GM19035 (cell line): ENCODE results near the gene AP3S1.
A peak's percentile ranks its signal among the peaks of the same experiment; 100 is the strongest.
"Not testable (repeated sequence)": the region's sequence is repeated elsewhere in the genome, so short reads cannot be mapped to it uniquely, and the experiment has no call there.

Experiments used
- ATAC-seq: cut with Tn5 transposase; IDR thresholded peaks from one replicate; pipeline ENCODE4 v1.9.1; 2021; ENCODE audit not compliant: unreplicated experiment

The AP3S1 gene

GRCh38 chr5:115841382-115842088 lies at the start of gene AP3S1, which contains the start of gene ATG12:
Gene AP3S1, plus strand, starts transcription at chr5:115841935. Its CDS starts 103 bp downstream, at chr5:115842038.
Gene ATG12, minus strand, starts transcription at chr5:115841565. Its CDS starts 13 bp downstream, at chr5:115841552.
- peak; percentile 84 for ATAC-seq

DNA sequence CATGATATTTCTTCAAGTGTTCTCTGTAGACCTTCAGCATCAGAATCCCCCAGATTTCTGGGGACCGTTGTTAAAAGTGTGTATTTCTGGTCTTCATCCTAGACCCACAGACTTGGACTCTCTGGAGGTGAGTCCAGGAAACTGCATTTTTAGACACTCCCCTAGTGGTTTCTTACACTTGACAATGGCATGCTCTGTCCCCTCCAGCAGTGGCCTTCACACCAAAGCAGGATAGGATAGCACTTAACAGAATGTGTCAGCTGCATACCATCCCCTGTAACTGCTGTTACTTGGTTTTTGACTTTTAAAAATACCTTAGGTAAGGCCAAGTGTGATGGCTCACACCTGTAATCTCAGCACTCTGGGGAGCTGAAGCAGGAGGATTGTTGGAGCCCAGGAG lies 46.0 kb upstream of the AP3S1 start:
- ATAC-seq: no peak

DNA sequence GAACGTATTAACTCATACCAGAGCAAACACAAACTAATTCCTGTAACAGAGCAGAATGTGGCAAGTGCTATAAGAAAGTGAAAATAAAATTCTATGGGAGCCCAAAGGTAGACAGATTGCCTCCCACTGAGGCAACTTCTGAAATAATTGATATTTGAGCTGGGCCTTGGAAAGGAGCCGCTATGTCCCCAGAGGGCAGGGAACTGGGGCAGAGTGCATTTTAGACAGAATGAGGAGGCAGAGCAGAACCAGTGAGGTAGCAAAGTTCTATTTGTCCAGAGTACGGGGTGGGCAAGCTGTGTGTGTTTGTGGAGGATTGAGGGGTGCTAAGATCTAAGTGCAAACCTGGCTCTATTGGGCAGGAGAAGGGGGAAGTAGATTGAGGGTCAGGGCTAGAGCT lies 45.1 kb upstream of the AP3S1 start:
- no peak for ATAC-seq

- ATAC-seq: no peak
These were observed 43.5 kb upstream of the AP3S1 start for GRCh38 chr5:115798252-115798651.

GRCh38 chr5:115800108-115800507 lies 41.6 kb upstream of the AP3S1 start:
- no peak for ATAC-seq

- no peak for ATAC-seq
These were observed 40.6 kb upstream of the AP3S1 start for GRCh38 chr5:115801152-115801551.

GRCh38 chr5:115801984-115802383 lies 39.8 kb upstream of the AP3S1 start:
- ATAC-seq: no peak

DNA sequence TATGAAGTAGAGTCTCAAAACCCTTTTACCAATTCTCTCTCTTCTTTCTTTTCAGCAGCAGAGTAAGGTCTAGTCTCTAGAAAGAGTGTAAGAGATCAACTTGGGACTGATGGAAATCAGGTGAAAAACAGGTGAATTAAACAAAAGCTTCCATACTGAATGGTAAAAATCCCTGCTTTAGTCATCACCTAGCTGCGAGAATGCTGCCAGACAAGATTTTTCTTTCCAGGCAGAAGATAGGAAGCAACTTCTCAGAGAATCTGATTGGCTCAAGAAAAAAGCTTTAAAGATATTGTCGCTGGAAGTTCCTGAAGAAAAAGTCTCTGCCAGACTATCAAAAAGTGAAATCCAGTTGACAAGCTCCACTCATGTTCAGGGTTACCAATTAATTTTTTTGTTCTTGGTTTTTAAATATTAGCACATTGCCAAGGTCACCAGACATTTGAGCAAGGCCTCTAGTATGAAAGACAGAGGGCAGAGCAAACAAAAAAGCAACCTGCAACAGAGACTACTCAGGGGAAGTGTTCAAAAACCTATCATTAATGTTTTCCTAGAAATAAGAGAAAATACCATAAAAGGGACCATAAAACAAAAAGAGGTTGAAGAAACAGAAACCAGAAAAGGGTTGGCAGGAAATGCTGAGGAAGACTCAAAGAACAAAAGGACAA lies 34.6 kb upstream of the AP3S1 start:
- ATAC-seq: no peak

DNA sequence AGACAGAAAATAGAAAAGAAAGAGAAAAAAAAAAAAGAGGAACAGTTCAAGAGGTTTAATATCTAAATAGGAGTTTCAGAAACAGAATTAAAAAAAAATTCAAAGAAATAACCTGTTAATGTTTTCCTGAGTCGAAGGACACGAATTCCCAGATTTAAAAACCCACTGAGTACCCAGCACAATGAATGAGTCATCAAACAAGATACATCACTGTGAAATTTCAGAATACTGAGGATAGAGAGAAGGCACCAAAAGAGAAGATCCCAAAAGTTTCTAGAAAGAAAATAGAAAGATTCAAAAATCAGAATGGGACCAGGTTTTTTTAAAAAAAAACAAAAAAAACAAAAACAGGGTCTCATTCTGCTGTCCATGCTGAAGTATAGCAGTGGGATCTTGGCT lies 34.1 kb upstream of the AP3S1 start:
- ATAC-seq: no peak

DNA sequence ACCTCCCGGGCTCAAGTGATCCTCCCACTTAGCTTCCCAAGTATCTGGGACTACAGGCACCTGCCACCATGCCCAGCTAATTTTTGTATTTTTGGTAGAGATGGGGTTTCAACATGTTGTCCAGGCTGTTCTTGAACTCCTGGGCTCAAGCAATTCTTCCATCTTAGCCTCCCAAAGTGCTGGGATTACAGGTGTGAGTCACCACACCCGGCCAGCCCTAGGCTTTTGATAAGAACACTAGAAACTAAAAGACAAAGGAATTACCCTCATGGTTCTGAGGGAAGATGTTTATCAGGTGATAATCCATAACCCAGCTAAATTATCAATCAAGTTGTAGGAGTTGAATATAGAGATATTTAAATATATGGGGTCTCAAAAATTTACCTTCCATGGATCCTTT lies 33.7 kb upstream of the AP3S1 start:
- ATAC-seq: not testable (repeated sequence)

DNA sequence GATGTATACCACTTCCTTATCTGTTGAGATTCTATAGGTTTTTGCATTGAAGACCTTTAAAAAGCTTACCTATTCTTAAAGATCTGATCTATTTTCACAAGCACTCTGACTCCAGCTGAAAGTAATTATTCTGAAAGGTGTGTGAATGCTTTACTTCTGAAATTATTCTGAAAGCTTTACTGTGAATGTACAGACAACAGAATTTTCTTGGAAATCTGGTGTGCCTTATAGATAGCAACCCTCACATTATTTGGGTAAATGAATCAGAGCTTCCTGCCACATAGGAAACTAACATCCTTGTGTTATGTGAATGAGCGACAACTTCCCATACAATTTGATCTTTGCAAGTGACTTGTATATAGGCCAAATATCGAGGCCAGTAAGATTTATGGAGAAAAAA lies 31.8 kb upstream of the AP3S1 start:
- ATAC-seq: no peak

DNA sequence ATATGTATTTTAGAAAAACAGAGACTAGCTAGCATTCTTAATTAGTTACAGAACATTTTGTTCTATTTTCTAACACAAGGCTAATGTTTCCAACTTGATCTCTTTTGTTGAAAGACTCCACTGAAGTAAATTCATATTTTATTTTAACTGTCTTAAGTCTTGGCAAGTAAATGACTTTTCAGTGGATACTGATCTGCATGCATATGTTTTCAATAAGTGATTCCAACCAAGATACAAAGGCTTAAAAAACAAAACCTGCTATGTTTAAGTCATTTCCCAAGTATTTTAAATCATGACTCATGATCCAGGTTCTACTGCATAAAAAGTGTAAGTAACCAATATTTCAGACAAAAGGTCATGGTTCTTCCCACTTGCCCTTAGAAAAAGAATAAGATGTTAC lies 31.0 kb upstream of the AP3S1 start:
- no peak for ATAC-seq

DNA sequence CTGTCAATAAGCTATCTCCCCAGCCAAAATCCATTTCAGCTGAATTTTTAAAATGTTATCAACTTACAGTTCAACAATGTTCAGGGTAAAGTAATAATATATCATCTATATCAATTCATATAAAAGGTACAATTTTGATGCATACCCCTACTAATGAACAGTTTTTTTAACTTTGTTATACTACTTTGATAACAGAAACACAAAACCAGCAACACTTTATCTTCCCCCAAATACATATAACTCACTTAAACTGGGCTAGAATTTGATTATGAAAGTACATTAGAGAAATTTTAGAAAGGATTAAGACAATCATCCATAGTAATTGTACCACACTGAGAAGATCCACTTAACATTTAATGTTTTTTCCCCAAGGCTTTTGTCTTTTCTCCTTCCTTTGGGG lies 30.3 kb upstream of the AP3S1 start:
- no peak for ATAC-seq

GRCh38 chr5:115812372-115812771 lies 29.4 kb upstream of the AP3S1 start:
- ATAC-seq: no peak

GRCh38 chr5:115813719-115814118 lies 28.0 kb upstream of the AP3S1 start:
- no peak for ATAC-seq

DNA sequence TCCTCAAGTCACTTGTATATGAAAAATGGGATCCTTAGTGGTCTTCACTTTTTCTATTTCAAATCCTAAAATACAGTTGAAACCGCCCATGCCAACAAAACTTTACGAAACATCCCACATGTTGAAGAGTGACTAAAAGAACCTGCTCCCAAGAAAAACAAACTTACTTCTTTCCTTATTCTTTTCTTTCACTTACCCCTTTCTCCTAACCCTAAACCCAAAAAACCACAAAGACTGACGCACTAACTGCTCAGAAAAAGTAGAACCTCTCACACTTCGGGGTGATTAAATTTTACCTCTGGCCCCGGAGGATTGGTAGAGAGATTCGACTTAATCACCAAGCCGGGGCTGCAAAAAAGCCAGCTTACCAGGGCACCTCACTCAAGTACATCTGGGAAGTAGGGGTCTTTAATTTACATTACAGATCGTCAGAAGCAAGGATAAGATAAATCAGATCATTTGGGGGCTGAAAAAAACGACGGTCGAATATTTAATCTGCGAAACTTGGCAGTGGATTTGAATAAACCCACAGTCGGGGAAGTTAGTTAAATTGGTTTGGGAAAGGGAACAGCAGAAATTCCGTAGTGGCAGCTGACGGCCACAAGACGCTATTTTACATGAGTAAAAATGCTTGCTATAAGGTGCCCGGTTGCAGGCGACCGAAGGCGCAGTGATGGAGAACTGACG lies 26.6 kb upstream of the AP3S1 start:
- no peak for ATAC-seq

DNA sequence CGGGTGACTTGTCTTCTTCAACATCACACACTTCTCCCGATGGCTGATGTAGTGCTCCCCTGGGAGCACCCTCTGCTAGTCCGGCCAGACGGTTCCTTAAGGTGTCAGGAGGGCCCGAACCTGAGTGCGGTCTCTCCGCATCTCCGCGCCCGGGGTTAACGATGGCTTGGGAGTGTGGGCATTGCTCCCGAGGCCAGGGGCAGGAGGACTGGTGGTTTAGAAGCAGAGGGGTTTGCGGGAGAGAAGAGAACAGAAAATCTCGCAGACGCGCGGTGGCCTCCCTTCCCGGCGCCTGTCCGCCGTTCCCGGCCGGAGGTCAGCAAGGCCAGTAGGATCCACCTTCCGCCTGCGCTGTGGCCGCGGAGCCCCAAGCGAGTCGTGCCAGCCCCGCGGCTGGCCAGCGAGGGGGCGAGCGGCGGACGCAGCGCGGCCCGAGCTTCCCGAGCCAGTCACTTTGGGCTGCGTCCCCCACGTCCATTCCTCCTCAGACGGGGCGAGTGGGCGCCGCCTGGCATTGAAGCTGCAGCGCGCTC lies 26.0 kb upstream of the AP3S1 start:
- no peak for ATAC-seq

DNA sequence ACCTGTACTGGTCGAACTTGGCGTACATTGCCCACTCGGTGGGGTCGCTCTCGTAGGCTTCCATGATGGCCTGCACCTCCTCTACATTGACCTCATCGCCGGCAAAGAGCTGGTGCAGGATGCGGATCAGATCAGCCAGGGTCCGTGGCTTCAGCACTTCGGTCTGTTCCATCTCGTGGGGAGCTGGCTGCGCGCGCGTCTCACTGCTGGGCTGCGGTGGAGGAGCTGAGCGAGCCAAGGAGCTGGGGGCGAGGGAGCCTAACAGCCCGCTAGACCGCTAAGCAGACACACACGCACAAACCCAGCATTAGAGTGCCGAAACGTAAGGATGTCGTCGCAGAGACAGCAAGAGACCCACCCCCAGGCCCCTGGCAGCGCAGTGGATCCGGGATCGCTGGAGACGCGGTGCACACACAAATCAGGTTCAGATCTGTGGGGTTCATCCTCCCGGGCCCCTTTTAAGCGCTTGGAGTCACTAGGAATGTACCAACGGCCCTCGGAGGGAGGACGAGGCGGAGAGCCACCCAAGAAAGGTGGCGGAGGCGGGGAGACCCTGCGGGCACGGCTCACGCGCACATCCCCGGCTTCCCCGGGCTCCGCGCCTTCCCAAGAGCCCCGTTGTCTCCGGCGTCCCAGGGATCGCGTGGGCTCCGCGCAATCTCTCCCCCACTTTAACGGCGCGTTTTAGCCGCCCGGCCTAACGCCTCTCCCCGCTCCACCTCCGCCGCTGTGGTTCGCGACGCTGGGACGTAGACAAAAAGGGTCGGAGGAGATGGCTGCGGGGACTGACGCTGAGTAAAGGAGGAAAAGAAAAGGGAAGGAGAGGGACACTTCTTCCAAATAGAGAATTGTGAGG lies 25.3 kb upstream of the AP3S1 start, which contains the start of gene CDO1:
CDO1 (minus strand) TSS at position 434 of the 856 bp plus-strand sequence; CDS start at position 172, 262 bp downstream.
- peak; percentile 59 for ATAC-seq

DNA sequence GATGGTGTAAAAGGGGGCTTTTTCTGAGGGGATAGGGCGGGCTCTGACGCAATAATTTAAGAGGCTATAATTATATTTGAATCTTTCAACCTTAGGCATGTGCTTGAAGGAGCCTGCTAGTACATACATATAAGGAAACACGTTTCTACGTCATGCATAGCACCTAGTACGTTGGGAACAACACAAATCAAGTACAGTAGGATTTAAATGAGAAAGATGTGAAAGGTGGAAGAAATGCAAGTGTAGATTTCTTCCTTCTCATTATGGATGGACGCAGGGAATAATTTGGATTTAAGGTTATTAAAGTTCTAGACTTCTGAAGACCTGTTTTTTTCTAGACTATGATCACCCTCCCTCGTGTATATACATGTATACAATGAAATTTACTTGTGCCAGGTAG lies 24.3 kb upstream of the AP3S1 start:
- ATAC-seq: no peak

DNA sequence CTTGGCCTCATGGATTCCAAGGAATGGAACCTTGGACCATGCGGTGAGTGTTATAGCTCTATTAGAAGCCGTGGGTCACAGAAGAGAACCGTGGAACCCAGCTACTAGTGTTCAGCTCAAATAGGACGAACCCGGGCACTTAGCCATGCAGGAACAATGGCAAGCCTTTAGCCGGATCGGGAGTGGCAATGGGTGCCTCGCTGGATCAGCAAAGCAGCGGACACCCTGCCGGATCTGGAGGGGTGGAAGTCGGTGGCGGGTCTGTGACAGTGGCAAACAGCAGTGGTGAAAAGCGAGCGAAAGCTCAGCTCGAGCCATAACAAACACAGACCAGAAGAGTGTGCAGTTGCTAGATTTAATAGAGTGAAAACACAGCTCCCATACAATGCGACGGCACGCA lies 22.9 kb upstream of the AP3S1 start:
- no peak for ATAC-seq

DNA sequence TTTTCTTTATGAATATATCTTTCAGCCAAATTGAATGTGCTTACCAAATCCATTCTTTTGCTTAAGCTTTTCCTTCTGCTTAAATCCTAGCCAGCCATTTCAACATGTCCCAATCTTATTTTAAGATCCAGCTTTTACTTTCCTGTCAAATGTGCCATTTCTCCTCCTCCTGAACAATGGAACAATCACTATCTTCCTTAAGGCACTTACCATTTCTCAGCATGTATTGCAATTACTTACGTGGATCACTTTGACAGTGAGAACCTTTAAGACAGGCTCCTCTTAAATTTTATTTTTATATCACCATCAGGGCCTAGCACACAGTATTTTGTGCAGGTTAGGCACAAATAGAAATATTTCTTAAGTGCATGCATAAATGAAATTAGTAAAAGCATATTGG lies 20.9 kb upstream of the AP3S1 start:
- no peak for ATAC-seq
